Lung (tissue), 12 donors: ENCODE data around the gene ADAMTSL1. TPM values are rescaled to one million over a fixed set of nuclear protein-coding genes. Genes with fewer than 3 reads are reported as not detected.

Experiments
- ATAC-seq: fragments of 200-7000 bp; cut with Tn5 transposase; one replicate; pipeline ENCODE4 v1.9.1; 2020; ENCODE audit warnings: moderate number of reproducible peaks; ENCODE audit not compliant: insufficient read depth, low FRiP score
- DNase-seq, 3 donors: peaks; one replicate each; pipeline ENCODE4 v3.0.0-alpha.2; 2013 to 2017
- H3K27ac ChIP-seq, 2 donors: one replicate each; pipeline ENCODE4 v1.5.1; 2013; ENCODE audit warnings: mild to moderate bottlenecking in 2 of 2, moderate library complexity in 2 of 2, control low read depth in 1 of 2, inconsistent platforms in 1 of 2, low read depth in 1 of 2, low read length in 1 of 2
- H3K27me3 ChIP-seq, 3 donors: one replicate each; pipeline ENCODE4 v1.5.1; 2013; ENCODE audit warnings: low read length in 2 of 3; ENCODE audit not compliant: control insufficient read depth in 3 of 3, insufficient read depth in 3 of 3
- H3K36me3 ChIP-seq, 4 donors: one replicate each; pipeline ENCODE4 v1.5.1; 2013; ENCODE audit warnings: low read length in 4 of 4, mild to moderate bottlenecking in 1 of 4, moderate library complexity in 1 of 4; ENCODE audit not compliant: control insufficient read depth in 4 of 4, insufficient read depth in 4 of 4
- H3K4me1 ChIP-seq, 5 donors: one replicate each; pipeline ENCODE4 v1.5.1; 2013; ENCODE audit warnings: low read length in 5 of 5, mild to moderate bottlenecking in 2 of 5, moderate library complexity in 1 of 5; ENCODE audit not compliant: control insufficient read depth in 5 of 5, insufficient read depth in 5 of 5
- H3K4me3 ChIP-seq: one replicate; pipeline ENCODE4 v1.5.1; 2013; ENCODE audit warnings: mild to moderate bottlenecking, control low read depth, moderate library complexity
- H3K9ac ChIP-seq, 2 donors: one replicate each; pipeline ENCODE4 v1.5.1; 2013; ENCODE audit warnings: low read length in 2 of 2, control low read depth in 1 of 2; ENCODE audit not compliant: insufficient read depth in 1 of 2
- H3K9me3 ChIP-seq, 4 donors: one replicate each; pipeline ENCODE4 v1.5.1; 2013; ENCODE audit warnings: low read length in 3 of 4, mild to moderate bottlenecking in 1 of 4, moderate library complexity in 1 of 4; ENCODE audit not compliant: control insufficient read depth in 4 of 4, insufficient read depth in 3 of 4
- WGBS, 2 donors: extraction: QIAGEN DNeasy Blood & Tissue Kit; methylation state at CpG; one replicate each; pipeline ENCODE4 v1.1.7; 2013; 5-methylcytosine and 5-hydroxymethylcytosine counted together
- polyA plus RNA-seq, 2 donors: library from polyadenylated mRNA; stranded (reverse); fragments of 200-250 nt; gene quantifications; one replicate each; pipeline ENCODE4 v1.2.1, GENCODE V29; 2013
- total RNA-seq, 2 donors: library from RNA; depleted of rRNA in 1 of 2; stranded (reverse); fragments of >200 nt in 1 of 2; gene quantifications; one replicate each; pipeline ENCODE4 v1.2.1, GENCODE V29; 2014 to 2021
- TF ChIP-seq, protein P1 (sequence below): IDR thresholded peaks from 2 replicates; pipeline ENCODE4 v1.5.1; 2012; ENCODE audit warnings: mild to moderate bottlenecking; ENCODE audit errors: control extremely low read depth, extremely low read depth
- donor health status: control.
- donor health status: control.
- donor health status: Bipolar disorder and iron deficiency.
- donor health status: healthy.
- donor health status: DM: yes; HTN: yes; CAD: no.

ADAMTSL1 gene
- total and polyA plus RNA-seq, 4 donors = 0.25 to 36.2 (median 1.4) TPM

DNA sequence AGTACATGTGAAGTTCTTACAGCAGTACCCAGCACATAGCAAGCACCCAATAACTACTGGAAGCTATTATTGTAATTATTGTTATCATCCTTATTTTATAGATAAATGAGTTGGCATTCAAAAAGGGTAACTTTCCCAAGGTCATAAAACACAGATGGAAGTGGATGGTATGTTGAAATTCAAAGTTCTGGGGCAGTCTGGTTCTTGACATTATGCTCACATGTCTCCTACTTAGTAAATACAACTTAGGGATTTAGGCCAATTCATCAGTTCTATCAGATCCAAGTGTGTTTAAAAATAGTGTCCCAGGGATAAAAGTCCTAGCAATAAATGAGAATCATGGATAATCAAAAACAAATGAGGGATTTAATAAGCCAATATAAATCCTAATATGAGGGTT is 265.2 kb downstream of the ADAMTSL1 start:
- no peak overlapping the region for H3K4me3 ChIP-seq
- no peaks in the 10 kb centered on the region for H3K36me3 ChIP-seq
- DNase-seq (no peak), ATAC-seq (no peak)
- TF ChIP-seq, protein P1, sequence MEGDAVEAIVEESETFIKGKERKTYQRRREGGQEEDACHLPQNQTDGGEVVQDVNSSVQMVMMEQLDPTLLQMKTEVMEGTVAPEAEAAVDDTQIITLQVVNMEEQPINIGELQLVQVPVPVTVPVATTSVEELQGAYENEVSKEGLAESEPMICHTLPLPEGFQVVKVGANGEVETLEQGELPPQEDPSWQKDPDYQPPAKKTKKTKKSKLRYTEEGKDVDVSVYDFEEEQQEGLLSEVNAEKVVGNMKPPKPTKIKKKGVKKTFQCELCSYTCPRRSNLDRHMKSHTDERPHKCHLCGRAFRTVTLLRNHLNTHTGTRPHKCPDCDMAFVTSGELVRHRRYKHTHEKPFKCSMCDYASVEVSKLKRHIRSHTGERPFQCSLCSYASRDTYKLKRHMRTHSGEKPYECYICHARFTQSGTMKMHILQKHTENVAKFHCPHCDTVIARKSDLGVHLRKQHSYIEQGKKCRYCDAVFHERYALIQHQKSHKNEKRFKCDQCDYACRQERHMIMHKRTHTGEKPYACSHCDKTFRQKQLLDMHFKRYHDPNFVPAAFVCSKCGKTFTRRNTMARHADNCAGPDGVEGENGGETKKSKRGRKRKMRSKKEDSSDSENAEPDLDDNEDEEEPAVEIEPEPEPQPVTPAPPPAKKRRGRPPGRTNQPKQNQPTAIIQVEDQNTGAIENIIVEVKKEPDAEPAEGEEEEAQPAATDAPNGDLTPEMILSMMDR = no peak
- peaks cover 0 to 3% (median 0%) of the 10 kb centered on the region in 3 donors for H3K27me3 ChIP-seq
- H3K27ac ChIP-seq = no peak overlapping the region
- peaks cover 0 to 21% (median 9%) of the 10 kb centered on the region in 5 donors for H3K4me1 ChIP-seq
- H3K9ac ChIP-seq = no peak overlapping the region
- H3K9me3 ChIP-seq = no peaks in the 10 kb centered on the region

DNA sequence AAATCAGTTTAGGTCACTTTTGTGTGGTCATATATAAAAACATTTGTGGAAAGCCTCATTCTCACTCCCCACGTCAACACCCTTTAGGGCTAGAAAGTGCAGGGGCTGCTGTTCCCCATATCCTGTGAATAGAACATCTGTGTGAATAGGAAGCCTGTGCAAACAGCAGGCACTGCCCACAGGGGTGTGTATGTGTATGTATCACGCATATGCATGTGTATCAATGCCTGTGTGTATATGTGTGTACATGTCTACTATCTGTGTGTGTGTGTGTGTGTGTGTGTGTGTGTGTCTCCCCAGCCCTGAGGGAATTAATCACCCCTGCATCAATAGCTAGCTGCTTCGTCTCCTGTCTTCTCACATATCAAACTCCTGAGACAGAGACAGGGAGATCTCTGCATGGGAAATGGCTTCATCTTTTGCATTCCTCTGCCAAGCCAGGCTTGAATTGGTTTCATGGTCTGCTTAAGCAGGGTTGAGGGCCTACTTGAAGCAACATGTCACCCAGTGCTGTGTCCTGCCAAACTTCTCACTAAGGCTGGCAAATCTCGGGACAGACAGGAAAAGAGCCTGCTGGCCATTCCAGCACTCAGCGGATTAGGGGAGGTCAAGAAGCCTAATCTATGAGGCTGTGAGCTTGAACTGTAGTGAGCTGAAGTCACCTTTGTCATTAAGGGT is 265.8 kb downstream of the ADAMTSL1 start:
- Histone ChIP-seq H3K9ac (no peak overlapping the region), H3K27ac (no peak overlapping the region), H3K36me3 (no peaks in the 10 kb centered on the region), H3K9me3 (no peaks in the 10 kb centered on the region), H3K4me3 (no peak overlapping the region), H3K27me3 (peaks cover 0 to 3% (median 0%) of the 10 kb centered on the region in 3 donors), H3K4me1 (peaks cover 0 to 25% (median 9%) of the 10 kb centered on the region in 5 donors)
- TF ChIP-seq, protein P1 = no peak
- no peak for DNase-seq
- ATAC-seq = no peak
- 73 to 84% methylated on average over 5 of the region's 5 CpGs for WGBS, 2 donors

GRCh38 chr9:18741359-18741758 is 267.4 kb downstream of the ADAMTSL1 start:
- Histone ChIP-seq H3K4me3 (no peak overlapping the region), H3K27me3 (peaks cover 0 to 3% (median 0%) of the 10 kb centered on the region in 3 donors), H3K9me3 (no peaks in the 10 kb centered on the region), H3K4me1 (peaks cover 0 to 31% (median 9%) of the 10 kb centered on the region in 5 donors), H3K9ac (no peak overlapping the region), H3K36me3 (no peaks in the 10 kb centered on the region), H3K27ac (no peak overlapping the region)
- TF ChIP-seq, protein P1 = no peak
- ATAC-seq (no peak), DNase-seq (no peak)
- 92 to 97% methylated on average over 1 of the region's 1 CpG for WGBS, 2 donors
